ENCODE results near the gene CPA2.

DNA sequence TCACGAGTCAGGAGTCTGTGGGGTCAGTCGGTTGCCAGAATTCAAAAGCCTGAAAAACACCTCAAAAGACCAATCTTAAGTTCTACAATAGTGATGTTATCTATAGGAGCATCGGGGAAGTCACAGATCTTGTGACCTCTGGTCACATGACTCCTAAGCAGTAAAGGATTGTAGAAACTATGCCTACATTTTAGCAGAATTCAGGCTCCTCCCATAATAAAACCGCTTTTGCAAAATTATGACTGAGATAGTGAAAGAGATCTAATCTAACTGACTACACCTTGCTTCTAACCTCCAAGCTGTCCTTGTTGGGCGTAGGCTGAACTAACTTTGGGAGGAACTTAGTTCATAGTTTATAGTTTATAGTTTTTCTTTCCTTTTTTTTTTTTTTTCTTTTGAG, 42.5 kb upstream of the CPA2 start:
- TF ChIP-seq, protein P1, sequence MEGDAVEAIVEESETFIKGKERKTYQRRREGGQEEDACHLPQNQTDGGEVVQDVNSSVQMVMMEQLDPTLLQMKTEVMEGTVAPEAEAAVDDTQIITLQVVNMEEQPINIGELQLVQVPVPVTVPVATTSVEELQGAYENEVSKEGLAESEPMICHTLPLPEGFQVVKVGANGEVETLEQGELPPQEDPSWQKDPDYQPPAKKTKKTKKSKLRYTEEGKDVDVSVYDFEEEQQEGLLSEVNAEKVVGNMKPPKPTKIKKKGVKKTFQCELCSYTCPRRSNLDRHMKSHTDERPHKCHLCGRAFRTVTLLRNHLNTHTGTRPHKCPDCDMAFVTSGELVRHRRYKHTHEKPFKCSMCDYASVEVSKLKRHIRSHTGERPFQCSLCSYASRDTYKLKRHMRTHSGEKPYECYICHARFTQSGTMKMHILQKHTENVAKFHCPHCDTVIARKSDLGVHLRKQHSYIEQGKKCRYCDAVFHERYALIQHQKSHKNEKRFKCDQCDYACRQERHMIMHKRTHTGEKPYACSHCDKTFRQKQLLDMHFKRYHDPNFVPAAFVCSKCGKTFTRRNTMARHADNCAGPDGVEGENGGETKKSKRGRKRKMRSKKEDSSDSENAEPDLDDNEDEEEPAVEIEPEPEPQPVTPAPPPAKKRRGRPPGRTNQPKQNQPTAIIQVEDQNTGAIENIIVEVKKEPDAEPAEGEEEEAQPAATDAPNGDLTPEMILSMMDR (IDR thresholded peaks at IDR 0.05): no peak
- no peak for TF ChIP-seq POLR2A (IDR thresholded peaks at IDR 0.05)

Data from tibial nerve (tissue), 3 donors.